SIG-M5 (cell line): ENCODE results near the gene CETN3.
"Not testable (repeated sequence)": the region's sequence is repeated elsewhere in the genome, so short reads cannot be mapped to it uniquely, and the experiment has no call there.

Experiments
- DNase-seq: peaks from one replicate; lab custom pipeline; 2025; lab: John Stamatoyannopoulos, UW

The CETN3 gene

GRCh38 chr5:90383903-90384302 lies 25.7 kb downstream of the CETN3 start:
- no peak for DNase-seq

GRCh38 chr5:90381213-90381929 lies 28.2 kb downstream of the CETN3 start:
- no peak for DNase-seq

DNA sequence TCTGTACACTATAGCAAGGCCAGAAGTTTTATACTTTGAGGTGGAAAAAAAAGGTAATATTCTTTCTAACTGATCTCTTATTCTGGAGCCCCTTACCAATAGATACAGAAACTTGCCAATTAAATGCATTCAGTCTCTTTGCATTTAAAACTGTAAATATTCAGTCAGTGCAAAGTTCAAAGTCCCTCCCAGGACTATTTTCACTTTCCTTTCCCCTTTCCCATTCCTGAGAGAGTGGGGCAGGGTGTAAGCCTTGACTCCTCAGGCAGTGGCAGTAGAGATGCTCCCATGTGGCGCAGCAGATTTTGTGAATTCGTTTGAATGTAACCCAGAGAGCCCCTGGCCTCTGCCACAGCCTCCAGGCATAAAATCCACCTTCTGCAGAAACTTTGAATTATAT lies 29.9 kb downstream of the CETN3 start:
- DNase-seq, result no peak

DNA sequence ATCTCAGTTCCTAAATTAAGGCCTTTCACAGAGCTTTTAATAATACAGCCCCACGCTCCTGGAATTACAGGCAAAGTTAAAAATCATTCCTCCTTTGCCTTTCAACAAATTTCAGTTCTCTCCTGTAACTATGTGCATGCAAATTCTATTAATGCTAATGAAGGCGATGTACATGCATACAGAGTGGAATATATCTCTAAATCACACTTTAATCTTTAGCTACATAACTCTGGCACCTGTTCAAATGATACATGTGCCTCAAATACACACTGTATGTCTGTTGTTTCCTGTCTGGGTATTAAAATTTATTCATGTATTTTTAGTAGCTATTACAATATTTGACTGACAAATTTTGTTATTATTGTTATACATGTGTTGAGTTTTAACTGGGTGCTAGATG lies 30.8 kb downstream of the CETN3 start:
- no peak for DNase-seq

- DNase-seq, result not testable (repeated sequence)
Measured at GRCh38 chr5:90371269-90371668, 38.3 kb downstream of the CETN3 start.

GRCh38 chr5:90368454-90369246 lies 40.9 kb downstream of the CETN3 start:
- DNase-seq, result no peak

GRCh38 chr5:90367879-90368278 lies 41.7 kb downstream of the CETN3 start:
- DNase-seq, result no peak

DNA sequence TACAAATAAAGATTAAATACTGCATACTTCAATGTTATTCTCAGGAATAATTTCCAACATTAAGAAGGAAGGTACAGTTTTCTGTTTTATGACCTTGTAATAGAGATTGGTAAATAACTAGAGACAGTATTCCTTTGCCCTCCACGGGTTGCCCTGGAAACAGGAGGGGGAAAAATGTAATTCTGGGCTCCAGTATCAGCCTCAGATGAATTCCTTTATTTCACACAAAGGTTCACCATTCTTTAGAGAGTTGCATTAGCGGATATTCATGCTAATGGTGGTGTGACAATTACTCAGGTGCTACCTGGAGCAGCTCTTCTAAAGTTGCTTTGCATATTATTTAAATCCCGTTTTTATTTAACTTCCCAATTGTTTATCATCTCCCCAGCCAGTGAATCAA lies 42.6 kb downstream of the CETN3 start:
- no peak for DNase-seq

- DNase-seq, result no peak
Measured at GRCh38 chr5:90365328-90365727, 44.2 kb downstream of the CETN3 start.

DNA sequence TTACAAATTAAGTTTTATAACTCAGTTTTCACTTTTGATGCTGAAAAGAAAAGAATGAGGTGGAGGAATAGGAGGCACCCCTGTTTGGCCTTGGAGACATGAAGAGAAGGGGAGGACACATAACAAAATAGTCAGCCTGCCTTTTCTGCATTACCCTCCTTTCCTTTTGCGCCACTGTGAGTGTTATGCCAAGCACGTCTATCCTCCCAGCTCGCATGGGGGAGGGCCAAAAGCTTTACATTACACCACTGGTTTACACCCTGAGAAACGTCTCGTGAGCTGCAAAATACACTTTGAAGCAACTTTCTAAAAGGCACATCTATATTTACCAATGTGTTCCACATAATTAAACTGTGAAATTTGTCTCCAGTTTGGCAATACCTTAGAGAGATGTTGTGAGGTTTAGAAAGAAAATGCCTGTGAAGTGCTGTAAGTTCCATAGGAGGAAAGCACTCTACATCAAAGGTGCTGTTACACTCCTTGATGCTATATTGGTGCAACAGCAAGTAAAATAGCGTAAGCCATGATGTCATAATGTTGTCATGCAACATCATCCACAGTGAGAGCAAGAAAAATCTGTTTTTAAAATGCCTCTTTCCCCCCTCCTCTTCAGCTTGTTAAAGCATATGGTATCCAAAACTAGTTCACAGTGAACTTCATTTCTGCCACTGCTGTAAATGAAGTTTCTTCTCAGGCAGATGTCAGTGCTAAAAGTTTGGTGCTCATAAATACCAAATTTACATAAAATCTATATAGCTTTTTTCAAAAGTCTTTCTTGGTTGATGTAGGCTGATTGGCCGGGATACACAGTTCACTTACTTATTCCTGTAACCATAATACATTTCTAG lies 50.3 kb downstream of the CETN3 start:
- no peak for DNase-seq

- DNase-seq, result no peak
Measured at GRCh38 chr5:90356622-90357021, 52.9 kb downstream of the CETN3 start.

GRCh38 chr5:90356176-90356575 lies 53.4 kb downstream of the CETN3 start:
- no peak for DNase-seq

DNA sequence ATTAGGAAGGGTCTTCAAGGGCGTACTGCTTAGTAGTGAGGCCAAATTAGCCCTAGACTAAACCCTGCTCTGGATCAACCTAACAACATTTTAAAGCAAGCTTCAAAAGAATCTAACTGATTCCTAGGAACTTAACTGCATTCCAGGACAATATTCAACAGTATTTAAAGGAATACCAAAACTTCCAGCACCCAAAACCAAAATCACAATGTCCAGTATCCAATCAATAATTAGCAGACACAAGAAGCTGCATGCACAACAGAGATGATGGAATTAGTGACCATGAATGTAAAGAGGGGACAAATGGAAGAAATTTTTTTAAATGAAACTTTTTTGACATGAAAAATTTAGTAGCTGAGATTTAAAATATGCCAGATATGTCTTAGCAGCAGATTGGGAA lies 53.9 kb downstream of the CETN3 start:
- DNase-seq, result no peak

- no peak for DNase-seq
Measured at GRCh38 chr5:90353254-90353653, 56.3 kb downstream of the CETN3 start.

DNA sequence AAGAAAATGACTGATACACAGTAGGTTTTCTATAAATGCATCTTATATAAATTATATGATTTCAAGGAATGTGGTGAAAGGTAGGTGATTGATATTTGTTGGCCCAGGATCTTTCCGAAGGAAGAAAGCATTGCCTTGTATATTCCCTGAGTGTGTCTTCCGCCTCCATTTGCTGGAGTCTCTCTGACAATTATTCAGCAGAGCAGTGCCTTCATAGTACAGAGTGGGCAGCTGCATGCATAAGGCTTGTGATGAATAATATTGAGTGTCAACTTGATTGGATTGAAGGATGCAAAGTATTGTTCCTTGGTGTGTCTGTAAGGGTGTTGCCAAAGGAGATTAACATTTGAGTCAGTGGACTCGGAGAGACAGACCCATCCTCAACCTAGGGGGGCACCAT lies 58.5 kb downstream of the CETN3 start:
- DNase-seq, result no peak

DNA sequence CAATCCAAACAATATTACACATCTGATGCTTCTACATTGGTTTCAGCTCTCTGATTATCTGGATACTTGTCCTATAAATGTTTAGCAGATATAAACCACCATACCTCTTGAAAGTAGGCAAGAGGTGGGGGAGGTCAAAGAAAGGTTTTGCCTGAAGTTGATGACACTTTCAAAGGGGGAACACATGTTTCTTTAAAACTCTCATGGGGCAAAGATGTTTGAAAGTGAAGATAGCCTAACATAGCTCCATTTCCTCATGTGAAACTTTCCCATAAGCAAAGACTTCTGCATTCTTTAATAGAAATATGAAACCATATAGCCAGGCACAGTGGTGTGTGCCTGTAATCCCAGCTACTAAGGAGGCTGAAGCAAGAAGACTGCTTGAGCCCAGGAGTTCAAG lies 62.1 kb downstream of the CETN3 start:
- DNase-seq, result no peak

DNA sequence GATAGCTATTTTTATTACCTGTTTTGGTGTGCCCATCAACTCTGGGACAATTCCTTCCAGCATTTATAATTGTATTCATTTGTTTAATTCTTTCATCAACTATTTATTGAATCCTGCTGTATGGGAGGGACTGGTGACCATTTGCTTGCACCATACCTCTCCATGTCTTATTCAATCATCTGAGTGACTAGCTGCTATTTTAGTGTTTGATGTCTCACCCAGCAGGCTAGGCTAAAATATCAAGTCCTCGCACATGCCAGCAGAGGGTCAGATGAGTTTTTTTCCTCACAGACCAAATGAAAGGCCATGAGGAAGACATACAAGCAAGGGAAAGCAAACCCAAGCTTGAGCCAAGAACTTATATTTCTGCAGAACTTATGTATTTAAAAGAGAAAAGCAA lies 63.9 kb downstream of the CETN3 start:
- DNase-seq, result no peak

DNA sequence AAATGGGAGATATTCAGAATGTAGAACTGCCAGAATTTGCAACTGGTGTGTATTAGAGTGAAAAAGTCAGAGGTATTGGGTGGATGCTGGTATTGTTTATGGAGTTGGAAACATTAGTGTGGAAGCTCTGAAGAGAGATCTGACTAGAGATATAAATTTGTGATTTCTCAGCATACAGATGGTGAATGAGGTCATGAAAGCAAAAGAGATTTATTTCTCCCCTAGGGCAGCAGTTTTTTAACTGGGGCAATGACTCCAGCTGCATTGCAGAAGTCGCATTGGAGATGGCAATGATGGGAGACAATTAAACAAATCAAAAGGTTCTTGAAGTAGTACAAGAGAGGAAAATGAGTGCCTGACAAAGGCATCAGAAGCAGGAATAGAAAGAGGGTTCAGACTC lies 64.9 kb downstream of the CETN3 start:
- DNase-seq, result no peak

DNA sequence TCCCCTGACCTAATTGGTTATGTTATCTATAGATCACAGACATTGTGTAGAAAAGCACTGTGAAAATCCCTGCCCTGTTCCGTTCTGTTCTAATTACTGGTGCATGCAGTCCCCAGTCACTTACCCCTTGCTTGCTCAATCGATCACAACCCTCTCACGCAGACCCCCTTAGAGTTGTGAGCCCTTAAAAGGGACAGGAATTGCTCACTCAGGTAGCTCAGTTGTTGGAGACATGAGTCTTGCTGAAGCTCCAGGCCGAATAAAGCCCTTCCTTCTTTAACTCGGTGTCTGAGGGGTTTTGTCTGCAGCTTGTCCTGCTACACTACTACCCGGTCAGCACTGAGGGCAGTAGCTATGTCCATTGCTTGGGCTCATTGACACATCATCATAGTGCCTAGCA lies 65.8 kb downstream of the CETN3 start:
- DNase-seq, result not testable (repeated sequence)

- DNase-seq, result no peak
Measured at GRCh38 chr5:90342576-90342975, 67.0 kb downstream of the CETN3 start.
